ENCODE results near the gene CNDP2.

DNA sequence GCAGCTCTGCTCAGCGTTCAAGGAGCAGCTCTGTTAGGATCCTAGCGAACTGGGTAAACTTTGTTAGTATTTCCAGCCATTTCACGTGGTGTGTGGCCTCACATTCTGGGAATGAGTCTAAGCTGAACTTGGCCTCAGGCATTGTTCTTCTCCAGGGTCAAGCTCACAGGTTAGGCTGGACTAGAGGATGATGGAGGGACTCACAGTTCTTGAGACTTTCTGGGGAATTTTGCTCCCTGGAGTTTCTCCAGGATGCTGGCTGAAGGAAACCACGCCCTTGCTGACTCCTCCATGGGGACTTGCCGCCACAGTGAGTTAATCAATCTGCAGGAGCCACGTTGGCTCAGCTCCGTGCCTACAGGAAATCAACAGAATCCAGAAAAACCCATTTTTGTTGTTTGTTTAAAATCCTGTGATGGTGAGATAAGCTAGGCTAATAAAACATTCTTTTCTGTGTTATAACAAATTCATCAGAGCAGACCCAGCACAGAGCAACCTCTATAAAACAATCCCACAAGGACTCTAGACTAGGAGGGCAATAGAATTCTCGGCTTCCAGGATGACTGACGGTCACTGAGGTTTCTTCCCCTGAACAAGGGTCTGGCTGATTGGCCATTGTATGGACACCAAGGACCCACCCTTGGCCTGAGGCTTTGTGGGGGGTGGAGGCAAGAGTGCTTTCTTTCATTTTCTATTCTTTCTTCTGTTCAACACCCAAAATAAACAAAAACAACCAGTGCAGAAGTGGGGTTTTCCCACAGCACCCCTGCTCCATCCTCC is 50.8 kb downstream of the CNDP2 start:
- TF ChIP-seq, protein P1, sequence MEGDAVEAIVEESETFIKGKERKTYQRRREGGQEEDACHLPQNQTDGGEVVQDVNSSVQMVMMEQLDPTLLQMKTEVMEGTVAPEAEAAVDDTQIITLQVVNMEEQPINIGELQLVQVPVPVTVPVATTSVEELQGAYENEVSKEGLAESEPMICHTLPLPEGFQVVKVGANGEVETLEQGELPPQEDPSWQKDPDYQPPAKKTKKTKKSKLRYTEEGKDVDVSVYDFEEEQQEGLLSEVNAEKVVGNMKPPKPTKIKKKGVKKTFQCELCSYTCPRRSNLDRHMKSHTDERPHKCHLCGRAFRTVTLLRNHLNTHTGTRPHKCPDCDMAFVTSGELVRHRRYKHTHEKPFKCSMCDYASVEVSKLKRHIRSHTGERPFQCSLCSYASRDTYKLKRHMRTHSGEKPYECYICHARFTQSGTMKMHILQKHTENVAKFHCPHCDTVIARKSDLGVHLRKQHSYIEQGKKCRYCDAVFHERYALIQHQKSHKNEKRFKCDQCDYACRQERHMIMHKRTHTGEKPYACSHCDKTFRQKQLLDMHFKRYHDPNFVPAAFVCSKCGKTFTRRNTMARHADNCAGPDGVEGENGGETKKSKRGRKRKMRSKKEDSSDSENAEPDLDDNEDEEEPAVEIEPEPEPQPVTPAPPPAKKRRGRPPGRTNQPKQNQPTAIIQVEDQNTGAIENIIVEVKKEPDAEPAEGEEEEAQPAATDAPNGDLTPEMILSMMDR (IDR thresholded peaks at IDR 0.05): no peak
- TF ChIP-seq ZFX (IDR thresholded peaks at IDR 0.05; ENCODE audit: borderline replicate concordance): no peak

All from 22Rv1 (cell line).